H9 (cell line): ENCODE data around the gene SMIM41. TPM values are rescaled to one million over a fixed set of nuclear protein-coding genes. Genes with fewer than 3 reads are reported as not detected.

Experiments used
- DNase-seq: peaks from one replicate; pipeline ENCODE4 v3.0.0-alpha.2; 2017
- H2AFZ ChIP-seq: one replicate; pipeline ENCODE4 v1.6.1; 2013; ENCODE audit warnings: mild to moderate bottlenecking, low read length, control low read depth, moderate library complexity
- H2AK5ac ChIP-seq: 2 replicates; pipeline ENCODE4 v1.6.1; 2013; ENCODE audit warnings: low read length, control low read depth, mixed read lengths; ENCODE audit not compliant: insufficient read length
- H2BK120ac ChIP-seq: one replicate; pipeline ENCODE4 v1.6.1; 2013; ENCODE audit warnings: low read depth, mild to moderate bottlenecking, low read length, control low read depth, inconsistent platforms; ENCODE audit not compliant: poor library complexity, severe bottlenecking
- H2BK12ac ChIP-seq: 2 replicates; pipeline ENCODE4 v1.6.1; 2013; ENCODE audit warnings: low read length, control low read depth, mixed read lengths, low read depth; ENCODE audit not compliant: insufficient read length
- H2BK15ac ChIP-seq: 2 replicates; pipeline ENCODE4 v1.6.1; 2013; ENCODE audit warnings: low read depth, low read length, control low read depth
- H2BK20ac ChIP-seq: one replicate; pipeline ENCODE4 v1.6.1; 2013; ENCODE audit warnings: low read depth, mild to moderate bottlenecking, low read length, control low read depth, inconsistent platforms; ENCODE audit not compliant: poor library complexity, severe bottlenecking
- H2BK5ac ChIP-seq: 2 replicates; pipeline ENCODE4 v1.6.1; 2013; ENCODE audit warnings: low read length, control low read depth, mixed read lengths; ENCODE audit not compliant: insufficient read length
- H3K14ac ChIP-seq: 2 replicates; pipeline ENCODE4 v1.6.1; 2013; ENCODE audit warnings: low read length, control low read depth; ENCODE audit not compliant: insufficient read depth
- H3K18ac ChIP-seq: 2 replicates; pipeline ENCODE4 v1.6.1; 2013; ENCODE audit warnings: low read depth, mild to moderate bottlenecking, mixed read lengths, low read length, control low read depth; ENCODE audit not compliant: insufficient read length
- H3K23ac ChIP-seq: 2 replicates; pipeline ENCODE4 v1.6.1; 2013; ENCODE audit warnings: low read length, control low read depth, mixed read lengths, low read depth; ENCODE audit not compliant: insufficient read length
- H3K23me2 ChIP-seq: 2 replicates; pipeline ENCODE4 v1.6.1; 2013; ENCODE audit warnings: low read depth, mild to moderate bottlenecking, mixed read lengths, low read length, control low read depth; ENCODE audit not compliant: insufficient read length, poor library complexity, severe bottlenecking
- H3K27ac ChIP-seq: 2 replicates; pipeline ENCODE4 v1.5.1; 2013; ENCODE audit warnings: low read length, control low read depth, mixed read lengths, low read depth; ENCODE audit not compliant: insufficient read length
- H3K27me3 ChIP-seq: 2 replicates; pipeline ENCODE4 v1.6.1; 2013; ENCODE audit warnings: low read length, control low read depth, inconsistent platforms; ENCODE audit not compliant: insufficient read depth
- H3K4ac ChIP-seq: 2 replicates; pipeline ENCODE4 v1.6.1; 2013; ENCODE audit warnings: low read depth, mild to moderate bottlenecking, control low read depth, inconsistent platforms, low read length, moderate library complexity
- H3K4me1 ChIP-seq: 2 replicates; pipeline ENCODE4 v1.6.1; 2013; ENCODE audit warnings: low read length, control low read depth, inconsistent platforms; ENCODE audit not compliant: insufficient read depth
- H3K4me2 ChIP-seq: 2 replicates; pipeline ENCODE4 v1.6.1; 2013; ENCODE audit warnings: low read length, control low read depth, mixed read lengths; ENCODE audit not compliant: insufficient read length, insufficient read depth
- H3K56ac ChIP-seq: 2 replicates; pipeline ENCODE4 v1.6.1; 2013; ENCODE audit warnings: low read depth, mild to moderate bottlenecking, mixed read lengths, low read length, control low read depth; ENCODE audit not compliant: insufficient read length
- H3K79me1 ChIP-seq: 2 replicates; pipeline ENCODE4 v1.6.1; 2013; ENCODE audit warnings: low read depth, mild to moderate bottlenecking, moderate library complexity, low read length, control low read depth, inconsistent platforms; ENCODE audit not compliant: insufficient read depth, poor library complexity, severe bottlenecking
- H3K79me2 ChIP-seq: 2 replicates; pipeline ENCODE4 v1.6.1; 2013; ENCODE audit warnings: low read length, control low read depth, inconsistent platforms; ENCODE audit not compliant: insufficient read depth
- H3K9ac ChIP-seq: 2 replicates; pipeline ENCODE4 v1.6.1; 2013; ENCODE audit warnings: low read length, control low read depth, mixed read lengths; ENCODE audit not compliant: insufficient read length; ENCODE audit errors: extremely low read depth
- H3K9me3 ChIP-seq: one replicate; pipeline ENCODE4 v1.6.1; 2013; ENCODE audit warnings: low read depth, low read length, inconsistent platforms; ENCODE audit not compliant: control insufficient read depth
- H3T11ph ChIP-seq: one replicate; pipeline ENCODE4 v1.6.1; 2013; ENCODE audit warnings: mild to moderate bottlenecking, low read length, control low read depth, inconsistent platforms
- H4K20me1 ChIP-seq: one replicate; pipeline ENCODE4 v1.6.1; 2013; ENCODE audit not compliant: control insufficient read depth, insufficient read length, insufficient read depth
- H4K5ac ChIP-seq: 2 replicates; pipeline ENCODE4 v1.6.1; 2013; ENCODE audit warnings: low read depth, mild to moderate bottlenecking, mixed read lengths, low read length, control low read depth; ENCODE audit not compliant: insufficient read length
- H4K8ac ChIP-seq: replicated peaks from 2 replicates; pipeline ENCODE4 v1.6.1; 2013; ENCODE audit warnings: low read length, control low read depth, mixed read lengths, low read depth; ENCODE audit not compliant: insufficient read length
- H4K91ac ChIP-seq: 2 replicates; pipeline ENCODE4 v1.6.1; 2013; ENCODE audit warnings: low read depth, mild to moderate bottlenecking, moderate library complexity, mixed read lengths, low read length, control low read depth; ENCODE audit not compliant: insufficient read length
- H3K27ac Mint-ChIP-seq, 3 experiments: 2 replicates in 2 of 3; 3 replicates in 1 of 3; pipeline ENCODE4 v1.8.0; 2020 to 2021; ENCODE audit warnings: mixed read lengths in 3 of 3, mild to moderate bottlenecking in 1 of 3, moderate library complexity in 1 of 3
- H3K27me3 Mint-ChIP-seq: 2 replicates; pipeline ENCODE4 v1.8.0; 2021; ENCODE audit warnings: low read depth, mild to moderate bottlenecking, moderate library complexity, mixed read lengths
- H3K36me3 Mint-ChIP-seq, 3 experiments: 2 replicates in 2 of 3; 3 replicates in 1 of 3; pipeline ENCODE4 v1.8.0; 2020 to 2021; ENCODE audit warnings: low read depth in 3 of 3, mixed read lengths in 3 of 3; ENCODE audit not compliant: insufficient read depth in 1 of 3
- H3K4me1 Mint-ChIP-seq, 2 experiments: 2 replicates each; pipeline ENCODE4 v1.8.0; 2020; ENCODE audit warnings: mixed read lengths in 2 of 2
- H3K4me3 Mint-ChIP-seq, 2 experiments: 2 replicates in 1 of 2; 3 replicates in 1 of 2; pipeline ENCODE4 v1.8.0; 2020 to 2021; ENCODE audit warnings: mild to moderate bottlenecking in 2 of 2, mixed read lengths in 2 of 2, moderate library complexity in 1 of 2
- H3K9me3 Mint-ChIP-seq, 2 experiments: 2 replicates in 1 of 2; 3 replicates in 1 of 2; pipeline ENCODE4 v1.8.0; 2020; ENCODE audit warnings: mild to moderate bottlenecking in 2 of 2, mixed read lengths in 2 of 2, moderate library complexity in 1 of 2
- CTCF ChIP-seq: fragments of 200-600 bp; sonication (generic); conservative IDR thresholded peaks from 3 replicates; pipeline ENCODE4 v1.8.0; 2021; ENCODE audit warnings: antibody characterized with exemption, mild to moderate bottlenecking
- WGBS: extraction: QIAGEN DNeasy Blood & Tissue Kit; methylation state at CpG from one replicate; pipeline ENCODE4 v1.1.7; 2013; ENCODE audit warnings: missing lambda C conversion rate, low lambda C conversion rate, mixed read lengths; ENCODE audit not compliant: insufficient read length; ENCODE audit errors: extremely low coverage; 5-methylcytosine and 5-hydroxymethylcytosine counted together
- total RNA-seq: library from RNA; stranded (reverse); gene quantifications from 2 replicates; pipeline ENCODE4 v1.2.1, GENCODE V29; 2021

Gene SMIM41
- total RNA-seq, 1 experiment from 2014 or later: not detected

DNA sequence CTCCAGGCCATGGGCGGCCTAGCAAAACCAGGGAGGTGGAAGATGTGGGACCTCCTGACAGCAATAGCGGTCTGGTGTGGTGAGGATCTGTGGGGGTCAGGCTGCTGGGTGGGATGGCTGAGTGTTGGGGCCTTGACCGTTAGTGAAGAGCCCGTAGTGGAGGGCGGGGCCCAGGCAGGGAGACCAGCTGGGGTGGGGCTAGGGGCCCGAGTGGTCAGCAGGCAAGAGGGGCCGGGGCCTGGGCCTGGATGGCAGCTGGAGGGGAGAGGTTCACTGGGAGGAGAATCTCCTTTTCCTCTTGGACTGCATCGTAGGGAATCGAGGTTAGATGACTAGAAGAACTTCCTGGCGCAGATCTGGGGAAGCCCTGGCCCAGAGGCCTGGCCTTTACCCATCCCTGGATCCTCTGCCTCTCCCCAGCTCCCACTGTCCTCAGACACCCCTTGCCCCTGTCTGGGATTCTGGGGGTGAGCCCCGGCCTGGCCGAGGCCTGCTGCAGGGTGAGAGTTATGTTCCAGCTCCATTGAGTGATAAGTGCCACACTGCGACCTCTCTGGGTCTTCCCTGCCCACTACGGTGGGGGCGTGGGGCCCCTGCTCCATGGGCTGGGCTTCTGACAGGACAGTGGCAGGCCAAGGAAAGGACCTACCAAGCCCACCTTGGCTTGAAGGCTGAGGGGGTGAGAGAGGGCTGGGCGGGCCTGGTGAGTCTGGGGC is 65.2 kb downstream of the SMIM41 start:
- no peak for TF ChIP-seq CTCF
- Histone ChIP-seq H3K9ac (no peak overlapping the region), H4K20me1 (no peaks in the 10 kb centered on the region), H3K9me3 (no peaks in the 10 kb centered on the region), H4K5ac (no peak overlapping the region), H2BK5ac (no peak overlapping the region), H3K79me2 (no peaks in the 10 kb centered on the region), H3K27ac (no peak overlapping the region), H2BK15ac (no peak overlapping the region), H3K23me2 (no peaks in the 10 kb centered on the region), H2BK12ac (no peak overlapping the region), H3K56ac (no peak overlapping the region), H4K8ac (no peak overlapping the region), H3K27me3 (no peaks in the 10 kb centered on the region; the same call in 1 of the 2 replicates), H3K4me1 (peaks cover 5% of the 10 kb centered on the region; the same call in 1 of the 2 replicates), H3K14ac (no peak overlapping the region; the same call in 1 of the 2 replicates), H3K79me1 (no peaks in the 10 kb centered on the region), H3K4me2 (no peak overlapping the region), H2BK20ac (no peak overlapping the region), H3K4ac (no peak overlapping the region), H2AFZ (no peak overlapping the region), H4K91ac (no peak overlapping the region), H3K18ac (no peak overlapping the region), H3T11ph (no peak overlapping the region), H2BK120ac (no peak overlapping the region), H3K23ac (no peak overlapping the region), H2AK5ac (no peak overlapping the region)
- Mint-ChIP-seq H3K27ac (peak overlapping the region in 2 of 3 experiments; percentile 18 to 65; a peak in 3 of 7 replicates), H3K9me3 (no peaks in the 10 kb centered on the region; a peak in 1 of 5 replicates), H3K27me3 (peaks cover 3% of the 10 kb centered on the region; the same call in 1 of the 2 replicates), H3K36me3 (no peaks in the 10 kb centered on the region), H3K4me3 (no peak overlapping the region), H3K4me1 (peaks cover 26 to 50% of the 10 kb centered on the region in 2 experiments)
- WGBS: no CpG with 5 or more reads among the region's 16 CpGs
- DNase-seq: peak; percentile 36
